BJ (cell line): ENCODE measurements around the gene FAM76A. TPM values are rescaled to one million over a fixed set of nuclear protein-coding genes. Genes with fewer than 3 reads are reported as not detected.
"Not testable (repeated sequence)": the region's sequence is repeated elsewhere in the genome, so short reads cannot be mapped to it uniquely, and the experiment has no call there.

Experiments used
- CTCF ChIA-PET: fragments of 350-600 bp; formaldehyde crosslinking; extraction: SDS; loops from one replicate; lab custom pipeline; 2021; ENCODE audit warnings: antibody characterized with exemption, inconsistent platforms; lab: Yijun Ruan, JAX
- POLR2A ChIA-PET: fragments of 300-600 bp; sonication (Branson Sonifier 250); formaldehyde crosslinking; extraction: SDS; loops from one replicate; lab custom pipeline; 2021; ENCODE audit warnings: antibody characterized with exemption; lab: Charles Lee
- DNase-seq: peaks from one replicate; pipeline ENCODE4 v3.0.0-alpha.2; 2011; ENCODE audit warnings: low read depth
- H3K27me3 ChIP-seq: 2 replicates; pipeline ENCODE4 v1.6.0; 2011; ENCODE audit warnings: low read length; ENCODE audit not compliant: control insufficient read depth, insufficient read depth
- H3K36me3 ChIP-seq: 2 replicates; pipeline ENCODE4 v1.5.1; 2011; ENCODE audit warnings: low read length; ENCODE audit not compliant: control insufficient read depth, insufficient read depth
- H3K4me3 ChIP-seq: 2 replicates; pipeline ENCODE4 v1.5.1; 2011; ENCODE audit warnings: low read depth, mild to moderate bottlenecking, control low read depth, low read length
- CTCF ChIP-seq: IDR thresholded peaks from 2 replicates; pipeline ENCODE4 v1.5.1; 2011; ENCODE audit warnings: low read depth, mild to moderate bottlenecking, control low read depth, inconsistent platforms, low read length, moderate library complexity; ENCODE audit not compliant: insufficient read depth
- polyA plus RNA-seq: library from polyadenylated mRNA; depleted of rRNA; stranded (reverse); fragments of >200 nt; gene quantifications from 2 replicates; pipeline ENCODE4 v1.2.3, GENCODE V29; 2011

Gene FAM76A
- polyA plus RNA-seq, 1 experiment = 3.9 TPM

GRCh38 chr1:27690183-27690582 lies 35.6 kb upstream of the FAM76A start:
- Histone ChIP-seq H3K4me3 (no peak overlapping the region), H3K27me3 (peaks cover 13% of the 10 kb centered on the region), H3K36me3 (no peaks in the 10 kb centered on the region)
- POLR2A ChIA-PET = no interaction called here
- DNase-seq = no peak
- CTCF ChIA-PET = interaction anchor here (1.5 kb wide), 1 partner anchor 21 kb away, joined by 5 read pairs; no protein-coding TSS in a partner anchor
- no peak for TF ChIP-seq CTCF

GRCh38 chr1:27696835-27697234 lies 28.9 kb upstream of the FAM76A start:
- POLR2A ChIA-PET, DNase-seq, H3K27me3 ChIP-seq, H3K4me3 ChIP-seq, H3K36me3 ChIP-seq: not testable (repeated sequence)
- CTCF ChIA-PET = interaction anchor here (1.1 to 1.8 kb wide), 2 partner anchors 27 to 28 kb away, joined by 3 to 4 read pairs; no protein-coding TSS in a partner anchor

GRCh38 chr1:27704958-27705357 lies 20.8 kb upstream of the FAM76A start:
- Histone ChIP-seq H3K36me3 (no peaks in the 10 kb centered on the region), H3K4me3 (no peak overlapping the region), H3K27me3 (no peaks in the 10 kb centered on the region)
- POLR2A ChIA-PET = no interaction called here
- no peak for TF ChIP-seq CTCF
- CTCF ChIA-PET = interaction anchor here (0.7 kb wide), 2 partner anchors 15 to 307 kb away, joined by 3 read pairs; no protein-coding TSS in a partner anchor
- DNase-seq = no peak

- no peaks in the 10 kb centered on the region for H3K27me3 ChIP-seq
- no peak for TF ChIP-seq CTCF
- H3K4me3 ChIP-seq = no peak overlapping the region
- ChIA-PET CTCF (interaction anchor here (0.7 to 1.1 kb wide), 2 partner anchors 15 to 43 kb away, joined by 3 to 4 read pairs; no protein-coding TSS in a partner anchor), POLR2A (no interaction called here)
- no peaks in the 10 kb centered on the region for H3K36me3 ChIP-seq
- no peak for DNase-seq
Observed at GRCh38 chr1:27705545-27705944, 20.2 kb upstream of the FAM76A start.

GRCh38 chr1:27710574-27710973 lies 15.2 kb upstream of the FAM76A start:
- Histone ChIP-seq H3K4me3 (no peak overlapping the region), H3K36me3 (no peaks in the 10 kb centered on the region), H3K27me3 (peaks cover 3% of the 10 kb centered on the region; the same call in 1 of the 2 replicates)
- no peak for TF ChIP-seq CTCF
- POLR2A ChIA-PET = no interaction called here
- CTCF ChIA-PET = interaction anchor here (1.0 kb wide), 1 partner anchor 13 kb away, joined by 4 read pairs; no protein-coding TSS in a partner anchor
- DNase-seq = no peak
